PC-9 (cell line): ENCODE measurements around the gene KDM5A. TPM values are rescaled to one million over a fixed set of nuclear protein-coding genes. Genes with fewer than 3 reads are reported as not detected.

Experiments
- BruUV-seq: library from RNA; stranded (reverse); fragments of 400-500 nt; replicated peaks from 2 replicates; lab custom pipeline; 2021; lab: Mats Ljungman, UMichigan
- CTCF ChIA-PET: fragments of 300-600 bp; sonication (Branson Sonifier 250); formaldehyde crosslinking; loops from one replicate; lab custom pipeline; 2022; ENCODE audit warnings: antibody characterized with exemption; lab: Charles Lee
- POLR2A ChIA-PET: fragments of 300-600 bp; sonication (Branson Sonifier 250); formaldehyde crosslinking; loops from one replicate; lab custom pipeline; 2022; ENCODE audit warnings: antibody characterized with exemption; ENCODE audit not compliant: unreplicated experiment; lab: Charles Lee
- DNase-seq, 2 experiments: peaks; one replicate each; pipeline versions ENCODE4 v3.0.0 to v3.0.0-alpha.2; 2015 to 2022; ENCODE audit warnings: mixed read lengths in 1 of 2
- H2AFZ ChIP-seq: fragments of 200-600 bp; sonication (generic); 2 replicates; pipeline ENCODE4 v1.8.1; 2017; ENCODE audit warnings: antibody characterized with exemption
- H3F3A ChIP-seq: fragments of 200-600 bp; sonication (generic); 2 replicates; pipeline ENCODE4 v1.8.1; 2017; ENCODE audit warnings: antibody characterized with exemption, mild to moderate bottlenecking, low read depth; ENCODE audit not compliant: insufficient read depth
- H3K27ac ChIP-seq: fragments of 200-600 bp; sonication (generic); 2 replicates; pipeline ENCODE4 v1.6.1; 2016; ENCODE audit warnings: mixed run types
- H3K27me3 ChIP-seq: fragments of 200-600 bp; sonication (generic); 2 replicates; pipeline ENCODE4 v1.6.1; 2016; ENCODE audit warnings: low read depth, mixed run types; ENCODE audit not compliant: insufficient read depth
- H3K36me3 ChIP-seq: fragments of 200-600 bp; sonication (generic); 2 replicates; pipeline ENCODE4 v1.6.1; 2016; ENCODE audit warnings: low read depth, mixed run types
- H3K4me1 ChIP-seq: fragments of 200-600 bp; sonication (generic); replicated peaks from 2 replicates; pipeline ENCODE4 v1.6.1; 2016; ENCODE audit warnings: mixed run types; ENCODE audit not compliant: insufficient read depth
- H3K4me2 ChIP-seq: fragments of 200-600 bp; sonication (generic); 2 replicates; pipeline ENCODE4 v1.6.1; 2017; ENCODE audit warnings: mixed run types
- H3K4me3 ChIP-seq: fragments of 200-600 bp; sonication (generic); 2 replicates; pipeline ENCODE4 v1.6.1; 2016; ENCODE audit warnings: mixed run types
- H3K79me2 ChIP-seq: fragments of 200-600 bp; sonication (generic); 2 replicates; pipeline ENCODE4 v1.6.1; 2017; ENCODE audit warnings: low read depth, mixed run types
- H3K9me2 ChIP-seq: fragments of 200-600 bp; sonication (generic); 2 replicates; pipeline ENCODE4 v1.8.1; 2017; ENCODE audit warnings: mild to moderate bottlenecking; ENCODE audit not compliant: insufficient read depth
- H3K9me3 ChIP-seq: fragments of 200-600 bp; sonication (generic); 2 replicates; pipeline ENCODE4 v1.8.1; 2016; ENCODE audit warnings: low read depth; ENCODE audit not compliant: insufficient read depth
- H4K20me1 ChIP-seq: fragments of 200-600 bp; sonication (generic); 2 replicates; pipeline ENCODE4 v1.8.1; 2017; ENCODE audit not compliant: insufficient read depth
- EZH2 ChIP-seq: fragments of 200-600 bp; sonication (generic); IDR thresholded peaks from 2 replicates; pipeline ENCODE4 v1.8.0; 2017; ENCODE audit warnings: antibody characterized with exemption, low read depth
- intact Hi-C: fragments of 100-400 bp; cut with micrococcal nuclease; formaldehyde crosslinking; loops from one replicate; pipeline ENCODE4 v1.10.0; 2022; ENCODE audit not compliant: unreplicated experiment
- total RNA-seq: library from RNA; stranded (reverse); gene quantifications from 2 replicates; pipeline ENCODE4 v1.2.3, GENCODE V29; 2021
- TF ChIP-seq, protein P1 (sequence below): fragments of 200-600 bp; sonication (generic); conservative IDR thresholded peaks from 2 replicates; pipeline ENCODE4 v1.6.1; 2017; ENCODE audit warnings: mixed run types, antibody characterized with exemption, mild to moderate bottlenecking, moderate library complexity

KDM5A gene
- total RNA-seq, 1 experiment from 2014 or later: 68.0 TPM

- Histone ChIP-seq H3K9me2 (no peaks in the 10 kb centered on the region), H3K27me3 (peaks cover 96% of the 10 kb centered on the region), H3K9me3 (no peaks in the 10 kb centered on the region), H2AFZ (no peak overlapping the region), H3K36me3 (no peaks in the 10 kb centered on the region), H3K4me2 (no peak overlapping the region), H3K4me1 (no peaks in the 10 kb centered on the region), H3K27ac (no peak overlapping the region), H4K20me1 (no peaks in the 10 kb centered on the region), H3F3A (no peaks in the 10 kb centered on the region), H3K79me2 (no peaks in the 10 kb centered on the region), H3K4me3 (no peak overlapping the region)
- intact Hi-C loops: no loop called here
- no peak for DNase-seq
- POLR2A ChIA-PET: no interaction called here
- no peak for TF ChIP-seq EZH2
- TF ChIP-seq, protein P1, sequence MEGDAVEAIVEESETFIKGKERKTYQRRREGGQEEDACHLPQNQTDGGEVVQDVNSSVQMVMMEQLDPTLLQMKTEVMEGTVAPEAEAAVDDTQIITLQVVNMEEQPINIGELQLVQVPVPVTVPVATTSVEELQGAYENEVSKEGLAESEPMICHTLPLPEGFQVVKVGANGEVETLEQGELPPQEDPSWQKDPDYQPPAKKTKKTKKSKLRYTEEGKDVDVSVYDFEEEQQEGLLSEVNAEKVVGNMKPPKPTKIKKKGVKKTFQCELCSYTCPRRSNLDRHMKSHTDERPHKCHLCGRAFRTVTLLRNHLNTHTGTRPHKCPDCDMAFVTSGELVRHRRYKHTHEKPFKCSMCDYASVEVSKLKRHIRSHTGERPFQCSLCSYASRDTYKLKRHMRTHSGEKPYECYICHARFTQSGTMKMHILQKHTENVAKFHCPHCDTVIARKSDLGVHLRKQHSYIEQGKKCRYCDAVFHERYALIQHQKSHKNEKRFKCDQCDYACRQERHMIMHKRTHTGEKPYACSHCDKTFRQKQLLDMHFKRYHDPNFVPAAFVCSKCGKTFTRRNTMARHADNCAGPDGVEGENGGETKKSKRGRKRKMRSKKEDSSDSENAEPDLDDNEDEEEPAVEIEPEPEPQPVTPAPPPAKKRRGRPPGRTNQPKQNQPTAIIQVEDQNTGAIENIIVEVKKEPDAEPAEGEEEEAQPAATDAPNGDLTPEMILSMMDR: no peak
- BruUV-seq: no TSS peak
- CTCF ChIA-PET: no interaction called here
These were observed 132.9 kb downstream of the KDM5A start for GRCh38 chr12:256225-256624.

- Histone ChIP-seq H3K4me2 (no peak overlapping the region), H3F3A (no peaks in the 10 kb centered on the region), H4K20me1 (no peaks in the 10 kb centered on the region), H3K4me3 (no peak overlapping the region), H3K79me2 (no peaks in the 10 kb centered on the region), H3K36me3 (no peaks in the 10 kb centered on the region), H3K27me3 (peaks cover 92% of the 10 kb centered on the region), H3K9me2 (no peaks in the 10 kb centered on the region), H3K27ac (no peak overlapping the region), H2AFZ (no peak overlapping the region), H3K4me1 (no peaks in the 10 kb centered on the region), H3K9me3 (no peaks in the 10 kb centered on the region)
- intact Hi-C loops: no loop called here
- TF ChIP-seq, protein P1: no peak
- no peak for TF ChIP-seq EZH2
- BruUV-seq: no TSS peak
- no peak for DNase-seq
- ChIA-PET CTCF (interaction anchor here (0.5 kb wide), 1 partner anchor 14 kb away, joined by 3 read pairs; no protein-coding TSS in a partner anchor), POLR2A (no interaction called here)
These were observed 134.2 kb downstream of the KDM5A start for GRCh38 chr12:254912-255311.

DNA sequence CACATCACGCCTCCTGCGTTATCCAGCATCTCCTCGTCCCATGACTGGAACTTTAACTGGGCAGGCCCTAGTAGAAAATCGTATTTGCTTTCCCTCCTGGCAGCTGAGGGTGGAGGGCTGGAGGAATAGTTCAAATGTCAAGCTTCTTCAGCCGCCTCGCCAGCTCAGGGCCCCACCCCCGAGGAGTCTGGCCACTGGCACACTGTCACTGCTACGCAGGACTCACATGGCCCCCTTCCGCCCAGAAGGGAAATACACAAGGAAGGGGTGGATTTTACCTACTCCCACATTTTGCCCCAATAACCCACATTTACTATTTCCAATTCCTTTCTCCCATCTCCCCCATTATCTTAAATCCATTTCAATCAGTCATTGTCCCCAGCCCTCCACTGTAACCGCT lies 135.1 kb downstream of the KDM5A start:
- intact Hi-C loops: no loop called here

More for the DNA sequence above, 135.1 kb downstream of the KDM5A start:
- H3K36me3 ChIP-seq: no peaks in the 10 kb centered on the region
- no peak overlapping the region for H3K4me2 ChIP-seq
- TF ChIP-seq, protein P1: no peak
- TF ChIP-seq EZH2: no peak
- no peaks in the 10 kb centered on the region for H3K9me2 ChIP-seq
- no TSS peak for BruUV-seq
- H2AFZ ChIP-seq: no peak overlapping the region
- peaks cover 88% of the 10 kb centered on the region for H3K27me3 ChIP-seq
- no peaks in the 10 kb centered on the region for H3K9me3 ChIP-seq
- no peak overlapping the region for H3K4me3 ChIP-seq
- no peaks in the 10 kb centered on the region for H3K4me1 ChIP-seq
- H3F3A ChIP-seq: no peaks in the 10 kb centered on the region
- ChIA-PET POLR2A (interaction anchor here (0.6 kb wide), 1 partner anchor 14 kb away, joined by 7 read pairs; no protein-coding TSS in a partner anchor), CTCF (no interaction called here)
- H4K20me1 ChIP-seq: no peaks in the 10 kb centered on the region
- H3K27ac ChIP-seq: no peak overlapping the region
- DNase-seq: no peak
- no peaks in the 10 kb centered on the region for H3K79me2 ChIP-seq
